Caco-2 (cell line): Measurements from ENCODE around the gene UBE2R2. TPM values are rescaled to one million over a fixed set of nuclear protein-coding genes. Genes with fewer than 3 reads are reported as not detected.
"Not testable (repeated sequence)": the region's sequence is repeated elsewhere in the genome, so short reads cannot be mapped to it uniquely, and the experiment has no call there.

Source experiments
- BruUV-seq: library from RNA; stranded (reverse); fragments of 400-500 nt; replicated peaks from 2 replicates; lab custom pipeline; 2021; lab: Mats Ljungman, UMichigan
- CTCF ChIA-PET: fragments of 300-600 bp; sonication (Branson Sonifier 250); formaldehyde crosslinking; loops from one replicate; lab custom pipeline; 2022; ENCODE audit warnings: antibody characterized with exemption; lab: Charles Lee
- POLR2A ChIA-PET: fragments of 300-600 bp; sonication (Branson Sonifier 250); formaldehyde crosslinking; loops from one replicate; lab custom pipeline; 2022; ENCODE audit warnings: antibody characterized with exemption; lab: Charles Lee
- DNase-seq, 2 experiments: peaks; one replicate each; pipeline versions ENCODE4 v3.0.0 to v3.0.0-alpha.2; 2020 to 2022
- H3K27me3 ChIP-seq: replicated peaks from 2 replicates; pipeline ENCODE4 v1.6.0; 2011; ENCODE audit warnings: low read length; ENCODE audit not compliant: control insufficient read depth, insufficient read depth
- H3K36me3 ChIP-seq: 2 replicates; pipeline ENCODE4 v1.5.1; 2011; ENCODE audit warnings: low read length; ENCODE audit not compliant: control insufficient read depth, insufficient read depth
- H3K4me1 ChIP-seq: fragments of 250-450 bp; sonication (Bioruptor Pico); 2 replicates; pipeline ENCODE4 v1.5.1; 2020; ENCODE audit warnings: mild to moderate bottlenecking
- H3K4me3 ChIP-seq: 2 replicates; pipeline ENCODE4 v1.5.1; 2011; ENCODE audit warnings: low read depth, mild to moderate bottlenecking, control low read depth, low read length
- H3K9me3 ChIP-seq: fragments of 250-450 bp; sonication (Bioruptor Pico); 2 replicates; pipeline ENCODE4 v1.5.1; 2020; ENCODE audit warnings: mild to moderate bottlenecking, moderate library complexity
- H3K27ac Mint-ChIP-seq: one replicate; pipeline ENCODE4 v1.8.0; 2022; ENCODE audit warnings: mixed read lengths; ENCODE audit not compliant: unreplicated experiment
- H3K27me3 Mint-ChIP-seq: one replicate; pipeline ENCODE4 v1.8.0; 2022; ENCODE audit warnings: mixed read lengths; ENCODE audit not compliant: insufficient read depth, unreplicated experiment
- H3K36me3 Mint-ChIP-seq: one replicate; pipeline ENCODE4 v1.8.0; 2022; ENCODE audit warnings: mild to moderate bottlenecking, mixed read lengths; ENCODE audit not compliant: insufficient read depth, unreplicated experiment
- H3K4me1 Mint-ChIP-seq: one replicate; pipeline ENCODE4 v1.8.0; 2022; ENCODE audit warnings: low read depth, mixed read lengths; ENCODE audit not compliant: unreplicated experiment
- H3K4me3 Mint-ChIP-seq: one replicate; pipeline ENCODE4 v1.8.0; 2022; ENCODE audit warnings: mild to moderate bottlenecking, moderate library complexity, mixed read lengths; ENCODE audit not compliant: unreplicated experiment
- H3K9me3 Mint-ChIP-seq: one replicate; pipeline ENCODE4 v1.8.0; 2022; ENCODE audit warnings: mixed read lengths; ENCODE audit not compliant: unreplicated experiment
- intact Hi-C: fragments of 100-400 bp; cut with micrococcal nuclease; formaldehyde crosslinking; loops from one replicate; pipeline ENCODE4 v1.10.0; 2022; ENCODE audit not compliant: unreplicated experiment
- total RNA-seq: library from RNA; stranded (reverse); gene quantifications from 2 replicates; pipeline ENCODE4 v1.2.3, GENCODE V29; 2022
- TF ChIP-seq, protein P1 (sequence below), 2 experiments: fragments of 200-600 bp in 1 of 2; IDR thresholded peaks; 1 replicate in 1 of 2; 2 replicates in 1 of 2; pipeline versions ENCODE4 v1.5.1 to v1.8.0; 2011 to 2022; ENCODE audit warnings: antibody characterized with exemption in 1 of 2, control low read depth in 1 of 2, inconsistent platforms in 1 of 2, low read depth in 1 of 2, low read length in 1 of 2, mild to moderate bottlenecking in 1 of 2, moderate library complexity in 1 of 2; ENCODE audit not compliant: insufficient read depth in 1 of 2, severe bottlenecking in 1 of 2, unreplicated experiment in 1 of 2

Gene UBE2R2
- total RNA-seq, 1 experiment from 2014 or later = 52.3 TPM

DNA sequence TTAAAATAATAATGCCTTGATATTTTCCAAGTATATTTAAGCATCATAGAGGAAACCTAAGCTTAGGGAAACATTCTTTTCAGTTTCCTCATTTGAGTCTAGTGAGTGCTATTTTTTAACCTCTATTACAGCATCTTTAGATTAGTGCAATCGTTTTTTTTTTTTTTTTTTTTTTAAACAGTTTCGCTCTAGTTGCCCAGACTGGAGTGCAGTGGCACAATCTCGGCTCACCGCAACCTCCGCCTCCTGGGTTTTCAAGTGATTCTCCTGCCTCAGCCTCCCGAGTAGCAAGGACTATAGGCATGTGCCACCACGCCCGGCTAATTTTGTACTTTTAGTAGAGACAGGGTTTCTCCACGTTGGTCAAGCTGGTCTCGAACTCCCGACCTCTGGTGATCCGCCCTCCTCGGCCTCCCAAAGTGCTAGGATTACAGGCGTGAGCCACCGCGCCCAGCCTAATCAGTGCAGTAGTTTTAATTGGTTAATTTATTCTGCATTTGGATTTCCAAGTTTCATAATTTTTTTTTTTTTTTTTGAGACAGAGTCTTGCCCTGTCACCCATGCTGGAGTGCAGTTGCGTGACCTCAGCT lies 12.8 kb downstream of the UBE2R2 start:
- H3K27ac Mint-ChIP-seq, H3K4me3 Mint-ChIP-seq: not testable (repeated sequence)

DNA sequence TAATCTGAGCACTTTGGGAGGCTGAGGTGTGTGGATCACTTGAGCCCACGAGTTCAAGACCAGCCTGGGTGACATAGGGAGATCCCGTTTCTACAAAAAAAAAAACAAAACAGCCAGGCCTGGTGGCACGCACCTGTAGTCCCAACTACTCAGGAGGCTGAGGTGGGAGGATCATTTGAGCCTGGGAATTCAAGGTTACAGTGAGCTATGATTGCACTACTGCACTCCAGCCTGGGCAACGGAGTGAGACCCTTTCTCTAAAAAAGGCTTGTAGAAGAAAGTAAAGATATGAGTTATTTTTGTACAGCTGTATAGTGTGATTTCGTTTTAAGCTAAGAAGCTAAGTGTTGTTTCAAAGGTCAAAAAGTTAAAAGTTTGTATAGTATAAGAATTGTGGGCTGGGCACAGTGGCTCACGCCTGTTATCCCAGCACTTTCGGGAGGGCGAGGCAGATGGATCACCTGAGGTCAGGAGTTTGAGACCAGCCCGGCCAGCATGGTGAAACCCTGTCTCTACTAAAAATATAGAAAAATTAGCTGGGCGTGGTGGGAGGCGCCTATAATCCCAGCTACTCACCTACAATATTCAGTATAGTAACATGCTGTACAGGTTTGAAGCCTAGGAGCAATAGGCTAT lies 18.8 kb downstream of the UBE2R2 start:
- intact Hi-C loops = no loop called here
- H3K4me3 ChIP-seq = no peak overlapping the region
- H3K27ac Mint-ChIP-seq = no peak overlapping the region

More for the DNA sequence above, 12.8 kb downstream of the UBE2R2 start:
- H3K4me1 ChIP-seq, CTCF ChIA-PET, H3K4me3 ChIP-seq, H3K9me3 Mint-ChIP-seq, H3K27me3 ChIP-seq, DNase-seq, H3K4me1 Mint-ChIP-seq, intact Hi-C loops, H3K27me3 Mint-ChIP-seq, POLR2A ChIA-PET, H3K36me3 ChIP-seq, H3K9me3 ChIP-seq: not testable (repeated sequence)
- TSS peak; percentile 12 for BruUV-seq
- peaks cover 11% of the 10 kb centered on the region for H3K36me3 Mint-ChIP-seq

DNA sequence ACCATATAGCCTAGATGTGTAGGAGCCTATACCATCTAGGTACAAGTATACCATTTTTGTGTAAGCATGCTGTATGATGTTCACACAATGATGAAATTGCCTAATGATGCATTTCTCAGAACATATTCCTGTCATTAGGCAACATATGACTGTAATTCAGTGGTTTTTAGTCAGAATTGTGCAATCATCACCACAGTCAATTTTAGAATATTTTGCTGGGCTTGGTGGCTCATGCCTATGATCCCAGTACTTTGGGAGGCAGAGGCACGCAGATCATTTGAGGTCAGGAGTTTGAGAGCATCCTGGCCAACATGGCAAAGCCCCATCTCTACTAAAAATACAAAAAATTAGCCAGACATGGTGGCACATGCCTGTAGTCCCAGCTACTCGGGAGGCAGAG lies 19.3 kb downstream of the UBE2R2 start:
- DNase-seq, CTCF ChIA-PET, H3K36me3 Mint-ChIP-seq, H3K4me3 Mint-ChIP-seq, H3K36me3 ChIP-seq, H3K27me3 Mint-ChIP-seq, BruUV-seq, intact Hi-C loops, H3K9me3 ChIP-seq, H3K27me3 ChIP-seq, H3K4me1 ChIP-seq, H3K9me3 Mint-ChIP-seq, H3K27ac Mint-ChIP-seq, H3K4me1 Mint-ChIP-seq, POLR2A ChIA-PET, H3K4me3 ChIP-seq: not testable (repeated sequence)

More for the DNA sequence above, 18.8 kb downstream of the UBE2R2 start:
- DNase-seq = no peak
- H3K27me3 Mint-ChIP-seq = no peaks in the 10 kb centered on the region
- H3K4me3 Mint-ChIP-seq = no peak overlapping the region
- TF ChIP-seq, protein P1, sequence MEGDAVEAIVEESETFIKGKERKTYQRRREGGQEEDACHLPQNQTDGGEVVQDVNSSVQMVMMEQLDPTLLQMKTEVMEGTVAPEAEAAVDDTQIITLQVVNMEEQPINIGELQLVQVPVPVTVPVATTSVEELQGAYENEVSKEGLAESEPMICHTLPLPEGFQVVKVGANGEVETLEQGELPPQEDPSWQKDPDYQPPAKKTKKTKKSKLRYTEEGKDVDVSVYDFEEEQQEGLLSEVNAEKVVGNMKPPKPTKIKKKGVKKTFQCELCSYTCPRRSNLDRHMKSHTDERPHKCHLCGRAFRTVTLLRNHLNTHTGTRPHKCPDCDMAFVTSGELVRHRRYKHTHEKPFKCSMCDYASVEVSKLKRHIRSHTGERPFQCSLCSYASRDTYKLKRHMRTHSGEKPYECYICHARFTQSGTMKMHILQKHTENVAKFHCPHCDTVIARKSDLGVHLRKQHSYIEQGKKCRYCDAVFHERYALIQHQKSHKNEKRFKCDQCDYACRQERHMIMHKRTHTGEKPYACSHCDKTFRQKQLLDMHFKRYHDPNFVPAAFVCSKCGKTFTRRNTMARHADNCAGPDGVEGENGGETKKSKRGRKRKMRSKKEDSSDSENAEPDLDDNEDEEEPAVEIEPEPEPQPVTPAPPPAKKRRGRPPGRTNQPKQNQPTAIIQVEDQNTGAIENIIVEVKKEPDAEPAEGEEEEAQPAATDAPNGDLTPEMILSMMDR (IDR thresholded peaks at IDR 0.05; ENCODE audit: insufficient read depth in 1 of 2, low read depth in 1 of 2, low read length in 1 of 2, severe bottlenecking in 1 of 2, unreplicated experiment in 1 of 2) = no peak
- H3K27me3 ChIP-seq = no peaks in the 10 kb centered on the region
- H3K36me3 ChIP-seq = no peaks in the 10 kb centered on the region; the same call in 1 of the 2 replicates
- CTCF ChIA-PET = no interaction called here
- POLR2A ChIA-PET = interaction anchor here (0.7 kb wide), 1 partner anchor 15 kb away, joined by 4 read pairs; no protein-coding TSS in a partner anchor
- no TSS peak for BruUV-seq
- H3K9me3 Mint-ChIP-seq = no peaks in the 10 kb centered on the region
- H3K9me3 ChIP-seq = no peaks in the 10 kb centered on the region
- no peaks in the 10 kb centered on the region for H3K36me3 Mint-ChIP-seq
- H3K4me1 Mint-ChIP-seq = peaks cover 6% of the 10 kb centered on the region
- H3K4me1 ChIP-seq = no peaks in the 10 kb centered on the region

DNA sequence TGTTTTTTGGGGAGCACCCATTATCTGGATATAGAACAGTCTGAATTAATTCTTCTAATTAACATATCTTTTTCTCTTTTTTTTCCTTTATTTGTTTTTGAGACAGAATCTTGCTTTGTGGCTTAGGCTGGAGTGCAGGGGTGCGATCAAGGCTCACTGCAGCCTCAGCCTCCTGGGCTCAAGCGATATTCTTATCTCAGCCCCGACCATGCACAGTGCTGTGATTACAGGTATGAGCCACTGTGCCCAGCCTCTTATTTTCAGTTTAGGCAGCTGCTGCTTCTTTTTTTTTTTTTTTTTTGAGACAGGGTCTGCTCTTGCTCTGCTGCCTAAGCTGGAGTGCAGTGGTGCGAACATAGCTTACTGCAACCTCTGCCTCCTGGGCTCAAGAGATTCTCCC lies 20.2 kb downstream of the UBE2R2 start:
- no TSS peak for BruUV-seq
- H3K27me3 Mint-ChIP-seq = no peaks in the 10 kb centered on the region
- Histone ChIP-seq H3K36me3 (no peaks in the 10 kb centered on the region; the same call in 1 of the 2 replicates), H3K9me3 (no peaks in the 10 kb centered on the region), H3K4me3 (no peak overlapping the region), H3K27me3 (no peaks in the 10 kb centered on the region), H3K4me1 (no peaks in the 10 kb centered on the region)
- no peak for DNase-seq
- H3K4me1 Mint-ChIP-seq = peaks cover 6% of the 10 kb centered on the region
- ChIA-PET POLR2A (no interaction called here), CTCF (interaction anchor here (1.0 to 1.3 kb wide), 2 partner anchors 13 to 23 kb away, joined by 3 to 6 read pairs; no protein-coding TSS in a partner anchor)
- intact Hi-C loops = no loop called here
- TF ChIP-seq, protein P1 (IDR thresholded peaks at IDR 0.05; ENCODE audit: insufficient read depth in 1 of 2, low read depth in 1 of 2, low read length in 1 of 2, severe bottlenecking in 1 of 2, unreplicated experiment in 1 of 2) = no peak
- no peak overlapping the region for H3K27ac Mint-ChIP-seq
- H3K36me3 Mint-ChIP-seq = no peaks in the 10 kb centered on the region
- no peaks in the 10 kb centered on the region for H3K9me3 Mint-ChIP-seq
- no peak overlapping the region for H3K4me3 Mint-ChIP-seq
